ENCODE data around the gene DYNLL1. TPM values are rescaled to one million over a fixed set of nuclear protein-coding genes. Genes with fewer than 3 reads are reported as not detected.
"Not testable (repeated sequence)": the region's sequence is repeated elsewhere in the genome, so short reads cannot be mapped to it uniquely, and the experiment has no call there.

DYNLL1 gene
- total RNA-seq, 1 donor from 2014 or later: 144 TPM

GRCh38 chr12:120498870-120499515 lies 3.1 kb downstream of the DYNLL1 start:
- ATAC-seq: no peak
- no peak for DNase-seq
- intact Hi-C loops (cut with micrococcal nuclease): loop anchor here (5.0 kb wide), 1 partner anchor 38 kb away; no protein-coding TSS in a partner anchor

- intact Hi-C loops (cut with micrococcal nuclease): no loop called here
Observed at GRCh38 chr12:120500581-120500980, 4.7 kb downstream of the DYNLL1 start.

GRCh38 chr12:120504587-120504986 lies 8.7 kb downstream of the DYNLL1 start:
- DNase-seq (no peak), ATAC-seq (no peak)
- intact Hi-C loops (cut with micrococcal nuclease): no loop called here

More at GRCh38 chr12:120500581-120500980, 4.7 kb downstream of the DYNLL1 start:
- ATAC-seq (no peak), DNase-seq (no peak)

- DNase-seq (no peak), ATAC-seq (no peak)
- intact Hi-C loops (cut with micrococcal nuclease): no loop called here
Observed at GRCh38 chr12:120508537-120508936, 12.6 kb downstream of the DYNLL1 start.

- intact Hi-C loops (cut with micrococcal nuclease): no loop called here
- DNase-seq: no peak
- ATAC-seq: no peak
Observed at GRCh38 chr12:120514002-120514401, 18.1 kb downstream of the DYNLL1 start.

GRCh38 chr12:120515496-120515895 lies 19.6 kb downstream of the DYNLL1 start:
- intact Hi-C loops (cut with micrococcal nuclease): no loop called here
- DNase-seq: no peak
- ATAC-seq: no peak

- ATAC-seq; DNase-seq; intact Hi-C loops (cut with micrococcal nuclease): not testable (repeated sequence)
Observed at GRCh38 chr12:120519324-120519723, 23.4 kb downstream of the DYNLL1 start.

- DNase-seq (no peak), ATAC-seq (no peak)
- intact Hi-C loops (cut with micrococcal nuclease): no loop called here
Observed at GRCh38 chr12:120522568-120522967, 26.7 kb downstream of the DYNLL1 start.

GRCh38 chr12:120528861-120529525 lies 33.1 kb downstream of the DYNLL1 start, which contains the start of gene COQ5:
Gene COQ5 (minus strand): TSS chr12:120529158. CDS start chr12:120529141, 17 bp downstream.
- intact Hi-C loops (cut with micrococcal nuclease): no loop called here
- DNase-seq: peak; percentile 94
- peak; percentile 95 for ATAC-seq

- intact Hi-C loops (cut with micrococcal nuclease): no loop called here
- DNase-seq (no peak), ATAC-seq (peak; percentile 25)
Observed at GRCh38 chr12:120529641-120530417, 33.9 kb downstream of the DYNLL1 start.

GRCh38 chr12:120530418-120530761 lies 34.5 kb downstream of the DYNLL1 start:
- ATAC-seq; intact Hi-C loops (cut with micrococcal nuclease); DNase-seq: not testable (repeated sequence)

- ATAC-seq (no peak), DNase-seq (no peak)
- intact Hi-C loops (cut with micrococcal nuclease): no loop called here
Observed at GRCh38 chr12:120532701-120533238, 36.9 kb downstream of the DYNLL1 start.

GRCh38 chr12:120534203-120534702 lies 38.3 kb downstream of the DYNLL1 start, which contains the start of gene RNF10:
Gene RNF10 (plus strand): TSS chr12:120534356. CDS start chr12:120534812, 456 bp downstream.
- intact Hi-C loops (cut with micrococcal nuclease): no loop called here
- ATAC-seq: peak; percentile 71
- DNase-seq: peak; percentile 80

- ATAC-seq (peak; percentile 32), DNase-seq (peak; percentile 59)
- intact Hi-C loops (cut with micrococcal nuclease): loop anchor here (5.0 kb wide), 1 partner anchor 38 kb away; the partner anchor contains the start of gene DYNLL1
Observed at GRCh38 chr12:120534703-120535655, 39.1 kb downstream of the DYNLL1 start.

- no peak for ATAC-seq
Observed at GRCh38 chr12:120536064-120536791, 40.3 kb downstream of the DYNLL1 start.

GRCh38 chr12:120537856-120538220 lies 41.9 kb downstream of the DYNLL1 start:
- ATAC-seq (peak; percentile 10), DNase-seq (no peak)
- intact Hi-C loops (cut with micrococcal nuclease): loop anchor here (5.0 kb wide), 1 partner anchor 41 kb away; the partner anchor contains the start of gene DYNLL1

More at GRCh38 chr12:120536064-120536791, 40.3 kb downstream of the DYNLL1 start:
- no peak for DNase-seq
- intact Hi-C loops (cut with micrococcal nuclease): loop anchor here (5.0 kb wide), 1 partner anchor 39 kb away; the partner anchor contains the start of gene DYNLL1

All from left ventricle myocardium superior (tissue), 1 donor.